IPS-15b (cell line): ENCODE results near the gene LIF.

Source experiments
- H3K27me3 ChIP-seq: one replicate; pipeline ENCODE4 v1.6.1; 2013; ENCODE audit warnings: low read length; ENCODE audit not compliant: control insufficient read depth, insufficient read depth
- H3K36me3 ChIP-seq: one replicate; pipeline ENCODE4 v1.6.1; 2013; ENCODE audit warnings: low read length; ENCODE audit not compliant: control insufficient read depth, insufficient read depth
- H3K4me1 ChIP-seq: one replicate; pipeline ENCODE4 v1.6.1; 2013; ENCODE audit warnings: mild to moderate bottlenecking, low read length; ENCODE audit not compliant: control insufficient read depth, insufficient read depth
- H3K4me3 ChIP-seq: one replicate; pipeline ENCODE4 v1.5.1; 2013; ENCODE audit warnings: low read depth, low read length
- H3K9ac ChIP-seq: one replicate; pipeline ENCODE4 v1.6.1; 2013; ENCODE audit warnings: low read depth, mild to moderate bottlenecking, low read length
- H3K9me3 ChIP-seq: one replicate; pipeline ENCODE4 v1.6.1; 2013; ENCODE audit warnings: mild to moderate bottlenecking, low read length; ENCODE audit not compliant: control insufficient read depth, insufficient read depth

The LIF gene

DNA sequence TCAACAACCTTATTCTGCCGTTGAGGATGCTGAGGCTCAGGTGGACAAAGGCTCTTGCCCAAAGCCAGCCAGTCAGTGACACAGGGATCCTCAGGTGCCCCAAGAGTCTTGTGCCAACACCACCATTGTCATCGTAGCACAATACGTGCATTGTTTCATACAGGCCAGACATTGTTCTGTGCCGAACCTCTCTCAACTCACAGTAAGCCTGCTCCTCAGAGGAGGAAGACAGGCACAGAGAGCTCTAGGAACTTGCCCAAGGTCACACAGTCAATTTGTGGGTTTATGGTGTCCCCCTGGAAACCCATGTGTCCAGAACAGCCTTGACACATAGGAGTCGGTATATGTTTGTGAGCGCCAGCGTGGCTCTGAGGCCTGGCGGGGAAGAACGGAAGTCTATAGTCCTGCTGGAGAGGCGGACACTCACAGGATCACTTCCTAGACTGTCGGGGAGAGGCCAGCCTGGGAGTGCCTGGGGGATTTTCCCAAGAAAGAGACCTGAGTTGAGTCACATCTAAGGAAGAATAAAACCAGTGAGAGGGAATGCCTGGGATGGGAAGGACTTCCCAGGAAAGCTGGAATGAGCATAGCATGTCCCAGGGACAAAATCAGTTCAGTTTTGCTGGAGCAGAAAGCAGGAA, 20.2 kb downstream of the LIF start:
- Histone ChIP-seq H3K9me3 (no peaks in the 10 kb centered on the region), H3K4me1 (peaks cover 2% of the 10 kb centered on the region), H3K9ac (peak overlapping the region; percentile 24), H3K4me3 (no peak overlapping the region), H3K36me3 (no peaks in the 10 kb centered on the region), H3K27me3 (no peaks in the 10 kb centered on the region)

GRCh38 chr22:30225220-30225927, 21.2 kb downstream of the LIF start:
- Histone ChIP-seq H3K4me3 (no peak overlapping the region), H3K36me3 (no peaks in the 10 kb centered on the region), H3K4me1 (peaks cover 2% of the 10 kb centered on the region), H3K27me3 (no peaks in the 10 kb centered on the region), H3K9ac (no peak overlapping the region), H3K9me3 (no peaks in the 10 kb centered on the region)

DNA sequence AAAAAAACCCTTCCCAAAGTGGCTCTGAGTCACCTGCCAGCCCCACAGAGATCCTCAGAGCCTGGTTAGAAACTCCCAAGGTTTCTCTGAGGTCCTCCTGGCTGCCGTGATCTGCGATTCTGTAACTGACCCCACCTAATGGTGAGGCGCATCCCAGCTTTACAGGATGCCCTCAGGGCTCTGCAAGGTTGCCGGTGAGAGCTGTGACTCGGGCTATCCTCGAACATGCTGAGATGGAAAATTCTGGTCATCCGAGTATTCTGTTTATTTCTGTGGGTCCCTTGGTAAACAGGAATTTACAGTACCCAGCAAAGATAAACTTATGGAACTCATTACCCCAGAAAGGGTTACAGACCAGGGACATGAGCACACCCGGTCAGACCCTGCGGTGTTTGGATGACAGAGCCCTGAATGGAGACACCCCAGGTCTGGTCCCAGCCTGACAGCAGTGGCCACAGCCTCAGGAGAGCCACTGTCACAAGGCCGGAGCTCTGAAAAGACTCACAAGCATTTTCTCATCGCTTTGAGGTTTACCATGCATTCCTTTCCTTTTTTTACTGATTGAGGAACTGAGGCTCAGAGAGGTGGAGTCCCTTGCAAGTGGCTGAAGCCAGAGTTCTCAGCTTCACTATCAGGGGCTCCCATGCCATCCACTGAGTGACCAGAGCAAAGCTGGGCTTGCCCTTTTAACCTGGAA, 22.2 kb downstream of the LIF start:
- H3K9ac ChIP-seq: no peak overlapping the region
- no peak overlapping the region for H3K4me3 ChIP-seq
- H3K9me3 ChIP-seq: no peaks in the 10 kb centered on the region
- H3K4me1 ChIP-seq: peaks cover 2% of the 10 kb centered on the region
- no peaks in the 10 kb centered on the region for H3K36me3 ChIP-seq
- no peaks in the 10 kb centered on the region for H3K27me3 ChIP-seq

GRCh38 chr22:30223303-30223702, 23.3 kb downstream of the LIF start:
- no peaks in the 10 kb centered on the region for H3K36me3 ChIP-seq
- no peak overlapping the region for H3K9ac ChIP-seq
- H3K9me3 ChIP-seq: no peaks in the 10 kb centered on the region
- peaks cover 2% of the 10 kb centered on the region for H3K4me1 ChIP-seq
- no peak overlapping the region for H3K4me3 ChIP-seq
- no peaks in the 10 kb centered on the region for H3K27me3 ChIP-seq

DNA sequence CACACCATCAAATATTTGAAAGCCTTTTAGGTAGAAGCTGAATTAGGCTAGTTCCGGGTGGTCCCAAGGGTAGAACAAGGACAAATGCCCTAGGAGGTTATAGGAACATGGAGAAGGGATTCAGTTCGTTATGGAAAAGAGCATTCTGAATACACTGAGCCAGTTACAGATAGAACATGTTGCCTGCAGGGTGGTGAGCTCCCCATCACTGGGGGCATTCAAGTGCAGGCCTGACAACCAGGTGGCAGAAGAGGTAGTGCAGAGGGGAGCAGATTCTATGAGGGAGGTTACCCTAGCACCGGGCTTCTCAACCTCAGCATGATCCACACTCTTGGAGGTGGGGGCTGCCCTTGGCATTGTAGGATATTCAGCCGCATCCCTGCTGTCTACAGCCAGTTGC, 24.2 kb downstream of the LIF start:
- H3K9ac ChIP-seq: no peak overlapping the region
- H3K4me1 ChIP-seq: peaks cover 2% of the 10 kb centered on the region
- H3K27me3 ChIP-seq: no peaks in the 10 kb centered on the region
- no peak overlapping the region for H3K4me3 ChIP-seq
- H3K9me3 ChIP-seq: no peaks in the 10 kb centered on the region
- H3K36me3 ChIP-seq: no peaks in the 10 kb centered on the region

GRCh38 chr22:30221121-30221992, 25.2 kb downstream of the LIF start:
- peaks cover 2% of the 10 kb centered on the region for H3K4me1 ChIP-seq
- no peaks in the 10 kb centered on the region for H3K27me3 ChIP-seq
- no peaks in the 10 kb centered on the region for H3K9me3 ChIP-seq
- no peak overlapping the region for H3K4me3 ChIP-seq
- no peaks in the 10 kb centered on the region for H3K36me3 ChIP-seq
- H3K9ac ChIP-seq: no peak overlapping the region

GRCh38 chr22:30220338-30221012, 26.1 kb downstream of the LIF start:
- no peaks in the 10 kb centered on the region for H3K36me3 ChIP-seq
- no peaks in the 10 kb centered on the region for H3K27me3 ChIP-seq
- no peak overlapping the region for H3K4me3 ChIP-seq
- no peaks in the 10 kb centered on the region for H3K9me3 ChIP-seq
- H3K4me1 ChIP-seq: peaks cover 2% of the 10 kb centered on the region
- H3K9ac ChIP-seq: no peak overlapping the region

GRCh38 chr22:30219668-30220278, 26.8 kb downstream of the LIF start:
- Histone ChIP-seq H3K9me3 (no peaks in the 10 kb centered on the region), H3K4me3 (no peak overlapping the region), H3K9ac (no peak overlapping the region), H3K27me3 (no peaks in the 10 kb centered on the region), H3K36me3 (no peaks in the 10 kb centered on the region), H3K4me1 (peaks cover 6% of the 10 kb centered on the region)

DNA sequence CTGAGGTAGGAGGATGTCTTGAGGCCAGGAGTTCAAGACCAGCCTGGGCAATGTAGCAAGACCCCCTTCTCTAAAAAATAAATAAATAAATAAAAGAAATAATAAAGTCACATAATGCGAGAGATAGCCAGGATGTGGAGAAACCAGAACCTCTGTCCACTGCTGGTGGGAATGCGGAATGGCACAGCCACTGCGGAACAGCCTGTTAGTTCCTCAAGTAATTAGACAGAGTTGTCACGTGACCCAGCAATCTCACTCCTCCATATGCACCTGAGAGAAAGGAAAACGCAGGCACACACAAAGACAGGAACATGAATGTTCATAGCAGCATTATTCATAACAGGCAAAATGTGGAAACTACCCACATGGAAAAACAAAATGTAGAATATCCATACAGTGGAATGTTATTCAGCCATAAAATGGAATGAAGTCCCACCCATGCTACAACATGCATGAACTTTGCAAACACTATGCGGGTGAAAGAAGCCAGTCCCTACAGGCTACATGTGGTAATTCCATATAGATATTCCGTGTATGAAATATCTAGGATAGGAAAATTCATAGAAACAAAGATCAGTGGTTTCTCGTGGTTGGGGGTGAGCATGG, 27.4 kb downstream of the LIF start:
- Histone ChIP-seq H3K4me1 (peaks cover 6% of the 10 kb centered on the region), H3K4me3 (no peak overlapping the region), H3K9ac (no peak overlapping the region), H3K27me3 (no peaks in the 10 kb centered on the region), H3K36me3 (no peaks in the 10 kb centered on the region), H3K9me3 (no peaks in the 10 kb centered on the region)

DNA sequence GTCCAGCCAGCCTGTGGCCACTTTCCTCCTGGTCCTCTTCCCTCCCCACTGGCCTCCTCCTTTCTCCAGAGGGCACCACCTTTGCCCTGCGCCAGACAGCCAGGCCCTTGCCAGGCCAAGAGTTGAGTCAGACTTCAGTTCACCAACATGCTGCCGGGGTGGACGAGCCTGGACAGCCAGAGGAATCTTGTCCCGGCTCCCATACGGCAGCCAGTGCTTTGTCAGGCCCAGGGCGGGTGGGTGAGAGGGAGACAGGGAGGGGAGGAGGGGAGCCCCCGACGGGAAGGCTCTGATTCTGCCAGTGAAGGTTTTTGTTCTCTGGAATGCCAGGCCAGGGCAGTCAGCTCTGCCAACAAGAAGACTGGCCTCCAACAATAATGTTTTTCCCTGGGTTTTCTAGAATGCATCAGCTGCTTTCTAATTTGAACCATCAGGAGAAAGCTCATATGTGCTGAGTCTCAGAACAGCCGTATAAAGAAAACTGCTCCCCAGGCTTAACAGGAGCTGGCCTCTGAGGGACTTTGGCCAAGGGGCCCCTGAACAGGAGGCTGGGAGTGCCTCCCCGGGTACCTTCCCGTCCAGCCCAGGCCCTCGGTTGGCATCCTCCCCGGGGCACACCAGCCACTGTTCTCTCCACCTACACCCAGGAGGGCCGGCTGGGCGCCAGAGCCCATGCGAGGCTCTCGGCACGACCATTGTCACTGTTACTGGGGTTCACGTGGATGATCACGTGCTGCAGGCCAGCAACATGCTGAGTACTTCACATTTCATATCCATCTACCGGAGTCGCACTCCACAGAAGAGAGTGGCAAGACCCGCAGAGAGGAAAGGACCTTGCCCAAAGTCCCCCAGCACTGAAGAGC, 28.6 kb downstream of the LIF start:
- no peaks in the 10 kb centered on the region for H3K27me3 ChIP-seq
- H3K4me1 ChIP-seq: peaks cover 6% of the 10 kb centered on the region
- no peak overlapping the region for H3K9ac ChIP-seq
- no peaks in the 10 kb centered on the region for H3K36me3 ChIP-seq
- H3K9me3 ChIP-seq: no peaks in the 10 kb centered on the region
- H3K4me3 ChIP-seq: no peak overlapping the region
